ENCODE results near the gene EDARADD. TPM values are rescaled to one million over a fixed set of nuclear protein-coding genes. Genes with fewer than 3 reads are reported as not detected.
"Not testable (repeated sequence)": the region's sequence is repeated elsewhere in the genome, so short reads cannot be mapped to it uniquely, and the experiment has no call there.

EDARADD gene
- total RNA-seq, 1 donor, result 1.4 TPM

DNA sequence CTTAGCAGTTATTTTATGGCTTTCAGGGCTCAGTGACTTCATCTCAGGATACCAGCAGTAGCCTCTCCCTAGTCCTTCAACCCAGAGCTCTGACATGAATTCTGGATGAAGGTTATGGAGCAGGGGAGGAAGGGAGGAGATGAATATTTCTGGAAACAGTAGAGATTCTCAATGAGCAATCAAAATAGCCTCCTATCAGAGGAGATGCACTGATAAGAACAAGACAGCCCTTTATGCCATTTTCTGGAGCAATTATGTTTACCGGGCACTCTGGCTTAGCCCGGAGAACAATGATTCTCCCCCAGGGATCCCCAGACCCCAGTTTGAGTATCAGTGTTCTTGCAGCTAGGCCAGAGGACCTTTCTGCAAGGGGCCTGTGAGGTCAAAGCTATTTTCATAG is 37.9 kb upstream of the EDARADD start:
- Histone ChIP-seq H3K79me2 (ENCODE audit: insufficient read depth, low read length) (no peaks in the 10 kb centered on the region), H4K20me1 (ENCODE audit: insufficient read depth, low read length) (no peaks in the 10 kb centered on the region), H3K36me3 (ENCODE audit: insufficient read depth, low read length) (no peaks in the 10 kb centered on the region), H3K9me3 (ENCODE audit: low read depth, low read length) (no peaks in the 10 kb centered on the region), H3K27ac (ENCODE audit: low read depth, low read length) (no peak overlapping the region), H3K27me3 (ENCODE audit: insufficient read depth, low read length) (no peaks in the 10 kb centered on the region), H3K4me1 (ENCODE audit: insufficient read depth, low read length) (peaks cover 6% of the 10 kb centered on the region), H3K4me3 (ENCODE audit: insufficient read depth, low read length) (no peak overlapping the region), H2AFZ (ENCODE audit: low read length) (no peak overlapping the region), H3K4me2 (ENCODE audit: insufficient read depth, low read length) (no peak overlapping the region)
- DNase-seq (ENCODE audit: insufficient read length, low spot score, missing footprints), result no peak
- TF ChIP-seq, protein P1, sequence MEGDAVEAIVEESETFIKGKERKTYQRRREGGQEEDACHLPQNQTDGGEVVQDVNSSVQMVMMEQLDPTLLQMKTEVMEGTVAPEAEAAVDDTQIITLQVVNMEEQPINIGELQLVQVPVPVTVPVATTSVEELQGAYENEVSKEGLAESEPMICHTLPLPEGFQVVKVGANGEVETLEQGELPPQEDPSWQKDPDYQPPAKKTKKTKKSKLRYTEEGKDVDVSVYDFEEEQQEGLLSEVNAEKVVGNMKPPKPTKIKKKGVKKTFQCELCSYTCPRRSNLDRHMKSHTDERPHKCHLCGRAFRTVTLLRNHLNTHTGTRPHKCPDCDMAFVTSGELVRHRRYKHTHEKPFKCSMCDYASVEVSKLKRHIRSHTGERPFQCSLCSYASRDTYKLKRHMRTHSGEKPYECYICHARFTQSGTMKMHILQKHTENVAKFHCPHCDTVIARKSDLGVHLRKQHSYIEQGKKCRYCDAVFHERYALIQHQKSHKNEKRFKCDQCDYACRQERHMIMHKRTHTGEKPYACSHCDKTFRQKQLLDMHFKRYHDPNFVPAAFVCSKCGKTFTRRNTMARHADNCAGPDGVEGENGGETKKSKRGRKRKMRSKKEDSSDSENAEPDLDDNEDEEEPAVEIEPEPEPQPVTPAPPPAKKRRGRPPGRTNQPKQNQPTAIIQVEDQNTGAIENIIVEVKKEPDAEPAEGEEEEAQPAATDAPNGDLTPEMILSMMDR (IDR thresholded peaks at IDR 0.05; ENCODE audit: extremely low read depth, low read depth, low read length), result no peak

DNA sequence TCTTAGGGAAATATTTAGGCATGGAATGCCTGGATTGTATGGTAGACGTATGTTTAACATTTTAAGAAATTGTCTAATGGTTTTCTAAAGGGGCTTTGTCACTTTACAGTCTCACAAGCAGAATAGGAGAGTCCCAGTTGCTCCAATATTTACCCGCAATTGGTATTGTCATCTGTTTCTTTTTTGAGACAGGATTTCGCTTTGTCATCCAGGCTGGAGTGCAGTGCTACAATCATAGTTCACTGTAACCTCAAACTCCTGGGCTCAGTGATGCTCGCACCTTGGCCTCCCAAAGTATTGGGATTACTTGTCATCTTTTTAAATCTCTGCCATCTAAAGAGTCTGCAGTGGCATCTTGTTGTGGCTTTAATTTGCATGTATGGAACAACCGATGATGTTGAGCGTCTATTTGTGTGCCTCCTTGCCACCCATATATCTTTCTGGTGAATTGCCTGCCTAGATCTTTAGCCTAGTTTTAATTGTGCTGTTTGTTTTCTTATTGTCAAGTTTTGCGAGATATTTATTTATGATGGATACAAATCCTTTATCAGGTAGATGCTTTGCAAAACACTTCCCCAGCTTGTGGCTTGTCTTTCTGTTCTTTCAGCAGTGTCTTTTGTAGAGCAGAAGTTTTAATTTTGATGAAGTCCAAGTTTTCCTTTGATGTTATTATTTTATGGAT is 32.0 kb upstream of the EDARADD start:
- H3K27ac ChIP-seq (ENCODE audit: low read depth, low read length), result no peak overlapping the region
- no peaks in the 10 kb centered on the region for H3K79me2 ChIP-seq (ENCODE audit: insufficient read depth, low read length)
- H3K36me3 ChIP-seq (ENCODE audit: insufficient read depth, low read length), result no peaks in the 10 kb centered on the region
- DNase-seq (ENCODE audit: insufficient read length, low spot score, missing footprints), result no peak
- H4K20me1 ChIP-seq (ENCODE audit: insufficient read depth, low read length), result no peaks in the 10 kb centered on the region
- no peak overlapping the region for H3K4me3 ChIP-seq (ENCODE audit: insufficient read depth, low read length)
- no peak overlapping the region for H2AFZ ChIP-seq (ENCODE audit: low read length)
- H3K4me2 ChIP-seq (ENCODE audit: insufficient read depth, low read length), result no peak overlapping the region
- H3K4me1 ChIP-seq (ENCODE audit: insufficient read depth, low read length), result no peaks in the 10 kb centered on the region
- H3K9me3 ChIP-seq (ENCODE audit: low read depth, low read length), result no peaks in the 10 kb centered on the region
- H3K27me3 ChIP-seq (ENCODE audit: insufficient read depth, low read length), result no peaks in the 10 kb centered on the region
- TF ChIP-seq, protein P1 (IDR thresholded peaks at IDR 0.05; ENCODE audit: extremely low read depth, low read depth, low read length), result no peak

DNA sequence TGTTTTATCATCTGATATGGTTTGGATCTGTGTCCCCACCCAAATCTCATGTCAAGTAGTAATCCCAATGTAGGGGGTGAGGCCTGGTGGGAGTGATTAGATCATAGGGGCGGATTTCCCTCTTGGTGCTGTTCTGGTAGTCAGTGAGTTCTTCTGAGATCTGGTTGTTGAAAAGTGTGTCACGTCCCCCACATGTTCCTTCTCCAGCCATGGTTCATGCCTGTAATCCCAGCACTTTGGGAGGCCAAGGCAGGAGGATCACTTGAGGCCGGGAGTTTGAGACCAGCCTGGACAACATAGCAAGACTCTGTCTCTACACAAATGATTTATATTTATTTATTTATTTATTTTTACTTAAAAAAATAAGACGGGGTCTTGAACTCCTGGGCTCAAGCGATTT is 30.8 kb upstream of the EDARADD start:
- Histone ChIP-seq H4K20me1 (ENCODE audit: insufficient read depth, low read length) (no peaks in the 10 kb centered on the region), H3K27ac (ENCODE audit: low read depth, low read length) (no peak overlapping the region), H3K4me3 (ENCODE audit: insufficient read depth, low read length) (no peak overlapping the region), H3K4me2 (ENCODE audit: insufficient read depth, low read length) (no peak overlapping the region), H3K27me3 (ENCODE audit: insufficient read depth, low read length) (no peaks in the 10 kb centered on the region), H2AFZ (ENCODE audit: low read length) (no peak overlapping the region), H3K9me3 (ENCODE audit: low read depth, low read length) (no peaks in the 10 kb centered on the region), H3K79me2 (ENCODE audit: insufficient read depth, low read length) (no peaks in the 10 kb centered on the region), H3K36me3 (ENCODE audit: insufficient read depth, low read length) (no peaks in the 10 kb centered on the region), H3K4me1 (ENCODE audit: insufficient read depth, low read length) (no peaks in the 10 kb centered on the region)
- TF ChIP-seq, protein P1 (IDR thresholded peaks at IDR 0.05; ENCODE audit: extremely low read depth, low read depth, low read length), result no peak
- DNase-seq (ENCODE audit: insufficient read length, low spot score, missing footprints), result no peak

DNA sequence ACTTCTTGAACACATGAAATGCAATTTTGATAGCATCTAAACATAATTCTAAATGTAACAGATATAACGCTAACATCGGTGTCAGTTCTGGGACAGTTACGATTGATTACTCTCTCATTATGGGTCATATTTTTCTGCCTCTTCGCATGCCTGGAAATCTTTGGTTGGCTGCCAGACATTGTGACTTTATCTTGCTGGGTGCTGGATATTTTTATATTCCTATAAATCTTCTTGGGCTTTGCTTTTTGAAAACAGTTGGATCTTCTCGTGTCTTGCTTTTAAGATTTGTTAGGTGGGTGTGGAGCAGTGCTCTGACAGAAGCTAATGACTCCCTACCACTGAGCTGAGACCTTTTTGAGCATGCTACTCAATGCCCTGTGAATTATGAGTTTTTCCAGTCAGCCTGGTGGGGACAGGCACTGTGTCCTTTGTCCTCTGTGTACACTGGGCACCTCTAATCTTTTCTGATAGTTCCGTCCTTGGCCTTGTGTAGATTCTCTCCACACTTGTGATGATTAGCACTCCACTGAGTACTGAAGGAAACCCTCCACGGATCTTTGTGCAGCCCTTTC is 28.0 kb upstream of the EDARADD start:
- no peak overlapping the region for H2AFZ ChIP-seq (ENCODE audit: low read length)
- TF ChIP-seq, protein P1 (IDR thresholded peaks at IDR 0.05; ENCODE audit: extremely low read depth, low read depth, low read length), result no peak
- H3K27ac ChIP-seq (ENCODE audit: low read depth, low read length), result no peak overlapping the region
- no peaks in the 10 kb centered on the region for H3K27me3 ChIP-seq (ENCODE audit: insufficient read depth, low read length)
- H3K4me1 ChIP-seq (ENCODE audit: insufficient read depth, low read length), result no peaks in the 10 kb centered on the region
- no peaks in the 10 kb centered on the region for H3K9me3 ChIP-seq (ENCODE audit: low read depth, low read length)
- DNase-seq (ENCODE audit: insufficient read length, low spot score, missing footprints), result no peak
- H3K79me2 ChIP-seq (ENCODE audit: insufficient read depth, low read length), result no peaks in the 10 kb centered on the region
- H3K4me2 ChIP-seq (ENCODE audit: insufficient read depth, low read length), result no peak overlapping the region
- H3K4me3 ChIP-seq (ENCODE audit: insufficient read depth, low read length), result no peak overlapping the region
- no peaks in the 10 kb centered on the region for H3K36me3 ChIP-seq (ENCODE audit: insufficient read depth, low read length)
- no peaks in the 10 kb centered on the region for H4K20me1 ChIP-seq (ENCODE audit: insufficient read depth, low read length)

DNA sequence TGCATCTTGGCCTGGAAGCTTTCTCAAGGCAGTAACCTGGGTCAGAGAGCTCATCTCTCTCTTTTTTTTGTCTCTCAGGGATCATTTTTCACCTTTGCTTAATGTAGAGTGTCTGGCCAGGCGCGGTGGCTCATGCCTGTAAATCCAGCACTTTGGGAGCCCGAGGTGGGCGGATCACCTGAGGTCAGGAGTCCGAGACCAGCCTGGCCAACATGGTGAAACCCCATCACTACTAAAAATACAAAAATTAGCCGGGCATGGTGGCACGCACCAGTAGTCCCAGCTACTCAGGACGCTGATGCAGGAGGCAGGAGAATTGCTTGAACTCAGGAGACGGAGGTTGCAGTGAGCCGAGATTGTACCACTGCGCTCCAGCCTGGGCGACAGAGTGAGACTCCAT is 27.4 kb upstream of the EDARADD start:
- not testable (repeated sequence) for H2AFZ ChIP-seq (ENCODE audit: low read length); H3K27me3 ChIP-seq (ENCODE audit: insufficient read depth, low read length); DNase-seq (ENCODE audit: insufficient read length, low spot score, missing footprints); H3K36me3 ChIP-seq (ENCODE audit: insufficient read depth, low read length); H3K9me3 ChIP-seq (ENCODE audit: low read depth, low read length); H3K4me1 ChIP-seq (ENCODE audit: insufficient read depth, low read length); H3K4me3 ChIP-seq (ENCODE audit: insufficient read depth, low read length); H3K79me2 ChIP-seq (ENCODE audit: insufficient read depth, low read length); H4K20me1 ChIP-seq (ENCODE audit: insufficient read depth, low read length); H3K27ac ChIP-seq (ENCODE audit: low read depth, low read length); H3K4me2 ChIP-seq (ENCODE audit: insufficient read depth, low read length)

Measured in osteoblast (primary cell).